HepG2 (cell line): Measurements from ENCODE around the gene OPRL1. TPM values are rescaled to one million over a fixed set of nuclear protein-coding genes. Genes with fewer than 3 reads are reported as not detected.

ENCODE experiments used
- ATAC-seq: fragments of 200-7000 bp; cut with Tn5 transposase; 3 replicates; pipeline ENCODE4 v1.9.1; 2020; ENCODE audit warnings: mild to moderate bottlenecking, moderate library complexity
- BruUV-seq: library from RNA; stranded (reverse); fragments of 400-500 nt; replicated peaks from 2 replicates; lab custom pipeline; 2021; lab: Mats Ljungman, UMichigan
- CTCF ChIA-PET: fragments of 300-600 bp; formaldehyde crosslinking; extraction: SDS; loops from one replicate; lab custom pipeline; 2021; ENCODE audit warnings: low total read pairs, inconsistent platforms, low intra/inter-chr PET ratio; lab: Yijun Ruan, JAX
- POLR2A ChIA-PET: fragments of 350-600 bp; sonication (Branson Sonifier 250); formaldehyde crosslinking; loops from one replicate; lab custom pipeline; 2020; ENCODE audit warnings: antibody characterized with exemption, inconsistent platforms; lab: Yijun Ruan, JAX
- DNase-seq: peaks from one replicate; pipeline ENCODE4 v3.0.0-alpha.2; 2015; ENCODE audit warnings: low spot score
- FAIRE-seq: peaks from 3 replicates; lab custom pipeline; 2011; peaks lifted over from hg19 to GRCh38; lab: Jason Lieb, UNC
- H2AFZ ChIP-seq: one replicate; pipeline ENCODE4 v1.6.1; 2011; ENCODE audit warnings: low read length, inconsistent platforms
- H3K27ac ChIP-seq: fragments of 300-600 bp; 3 replicates; pipeline ENCODE4 v1.8.0; 2011; ENCODE audit warnings: mixed run types, mild to moderate bottlenecking, mixed read lengths, low read length, inconsistent platforms; ENCODE audit not compliant: insufficient read depth; ENCODE audit errors: extremely low read length
- H3K27me3 ChIP-seq, 2 experiments: fragments of 200-600 bp in 1 of 2; 2 replicates in 1 of 2; 3 replicates in 1 of 2; pipeline versions ENCODE4 v1.6.0 to v1.8.0; 2011; ENCODE audit warnings: low read length in 2 of 2, mild to moderate bottlenecking in 2 of 2, moderate library complexity in 2 of 2, inconsistent platforms in 1 of 2; ENCODE audit not compliant: insufficient read depth in 2 of 2, control insufficient read depth in 1 of 2
- H3K36me3 ChIP-seq, 2 experiments: fragments of 200-600 bp in 1 of 2; replicated peaks in 1 of 2; 2 replicates in 1 of 2; 3 replicates in 1 of 2; pipeline versions ENCODE4 v1.5.1 to v1.8.0; 2011; ENCODE audit warnings: low read length in 2 of 2, inconsistent platforms in 1 of 2; ENCODE audit not compliant: insufficient read depth in 2 of 2, control insufficient read depth in 1 of 2
- H3K4me1 ChIP-seq: 2 replicates; pipeline ENCODE4 v1.5.1; 2012; ENCODE audit warnings: low read length, inconsistent platforms; ENCODE audit not compliant: insufficient read depth
- H3K4me2 ChIP-seq: 2 replicates; pipeline ENCODE4 v1.6.0; 2011; ENCODE audit warnings: low read depth, low read length, inconsistent platforms
- H3K4me3 ChIP-seq, 3 experiments: fragments of 200-600 bp in 1 of 3; sonication (generic), shearing (Covaris generic) in 1 of 3; replicated peaks in 1 of 3; 2 replicates each; pipeline ENCODE4 v1.5.1; 2011 to 2016; ENCODE audit warnings: low read length in 3 of 3, inconsistent platforms in 2 of 3, low read depth in 2 of 3, mild to moderate bottlenecking in 2 of 3, control low read depth in 1 of 3, mixed read lengths in 1 of 3; ENCODE audit not compliant: insufficient read depth in 1 of 3
- H3K79me2 ChIP-seq: one replicate; pipeline ENCODE4 v1.6.1; 2011; ENCODE audit warnings: low read length, inconsistent platforms; ENCODE audit not compliant: insufficient read depth
- H3K9ac ChIP-seq: 2 replicates; pipeline ENCODE4 v1.6.0; 2011; ENCODE audit warnings: mild to moderate bottlenecking, low read depth, low read length, inconsistent platforms; ENCODE audit not compliant: insufficient read depth
- H3K9me3 ChIP-seq: 2 replicates; pipeline ENCODE4 v1.5.1; 2012; ENCODE audit warnings: mild to moderate bottlenecking, low read length
- H4K20me1 ChIP-seq: 2 replicates; pipeline ENCODE4 v1.6.0; 2011; ENCODE audit warnings: inconsistent platforms, mild to moderate bottlenecking, low read length, moderate library complexity; ENCODE audit not compliant: insufficient read depth
- ATM ChIP-seq: fragments of 450-650 bp; IDR thresholded peaks from 2 replicates; pipeline ENCODE4 v1.7.1; 2017; ENCODE audit warnings: mild to moderate bottlenecking, borderline replicate concordance
- KMT2A ChIP-seq: sonication (generic); formaldehyde crosslinking; IDR thresholded peaks from 2 replicates; pipeline ENCODE4 v1.4.0; 2020; ENCODE audit warnings: missing genetic modification reagents
- ZBTB38 ChIP-seq: sonication (generic); formaldehyde crosslinking; IDR thresholded peaks from 2 replicates; pipeline ENCODE4 v1.5.1; 2020; ENCODE audit warnings: mild to moderate bottlenecking, missing genetic modification reagents
- ZNF256 ChIP-seq: sonication (generic); formaldehyde crosslinking; conservative IDR thresholded peaks from 2 replicates; pipeline ENCODE4 v1.4.0; 2020; ENCODE audit warnings: missing genetic modification reagents
- ZNF260 ChIP-seq: sonication (generic); formaldehyde crosslinking; IDR thresholded peaks from 2 replicates; pipeline ENCODE4 v1.4.0; 2020; ENCODE audit warnings: missing genetic modification reagents, low read depth, mild to moderate bottlenecking, borderline replicate concordance
- ZNF567 ChIP-seq: sonication (generic); formaldehyde crosslinking; IDR thresholded peaks from 2 replicates; pipeline ENCODE4 v1.8.1; 2023; ENCODE audit warnings: mild to moderate bottlenecking, missing genetic modification reagents, borderline replicate concordance
- WGBS: methylation state at CpG from one replicate; pipeline ENCODE4 v1.1.6; 2017; ENCODE audit warnings: low lambda C conversion rate; 5-methylcytosine and 5-hydroxymethylcytosine counted together
- in situ Hi-C: cut with HindIII; loops from 2 replicates; pipeline ENCODE4 v1.10.0; 2017; ENCODE audit warnings: low pct_unique_long_range_greater_than_20kb; ENCODE audit not compliant: extremely low pct_ligation_motif_present
- intact Hi-C: fragments of 100-400 bp; cut with micrococcal nuclease; formaldehyde crosslinking; loops from one replicate; pipeline ENCODE4 v1.10.0; 2022; ENCODE audit not compliant: unreplicated experiment
- polyA plus RNA-seq, 8 experiments: library from polyadenylated mRNA; depleted of rRNA in 3 of 8; stranded (reverse) in 7 of 8; unstranded in 1 of 8; fragments of >200 nt; fragmentation: Illumina TruSeq in 4 of 8; extraction: Trizol in 4 of 8; gene quantifications; 2 replicates each; pipeline versions ENCODE4 v1.2.1 to v1.2.3, GENCODE V29; 2011 to 2016; ENCODE audit warnings: low read depth in 4 of 8, missing spikeins in 1 of 8, mixed read lengths in 1 of 8; ENCODE audit not compliant: insufficient read depth in 1 of 8
- total RNA-seq, 5 experiments: library from RNA; depleted of rRNA; stranded (reverse); fragments of >200 nt; fragmentation: Illumina TruSeq; extraction: Trizol; gene quantifications; 2 replicates each; pipeline ENCODE4 v1.2.3, GENCODE V29; 2016; ENCODE audit warnings: low read depth in 1 of 5
- TF ChIP-seq, protein P1 (sequence below): sonication (generic); formaldehyde crosslinking; IDR thresholded peaks from 2 replicates; pipeline ENCODE4 v1.5.1; 2020; ENCODE audit warnings: mild to moderate bottlenecking, missing genetic modification reagents, moderate library complexity
- TF ChIP-seq, protein P2 (sequence below): sonication (generic); formaldehyde crosslinking; IDR thresholded peaks from 2 replicates; pipeline ENCODE4 v1.4.0; 2020; ENCODE audit warnings: missing genetic modification reagents
- TF ChIP-seq, protein P3 (sequence below), 2 experiments: sonication (generic) in 1 of 2; formaldehyde crosslinking in 1 of 2; IDR thresholded peaks; 2 replicates each; pipeline versions ENCODE4 v1.6.1 to v1.9.0; 2014 to 2022; ENCODE audit warnings: antibody characterized with exemption in 1 of 2, borderline replicate concordance in 1 of 2, inconsistent platforms in 1 of 2, low read depth in 1 of 2, missing genetic modification reagents in 1 of 2
- TF ChIP-seq, protein P4 (sequence below): sonication (generic); formaldehyde crosslinking; IDR thresholded peaks from 2 replicates; pipeline ENCODE4 v1.8.0; 2022; ENCODE audit warnings: mild to moderate bottlenecking, missing genetic modification reagents, borderline replicate concordance

The OPRL1 gene
- total and polyA plus RNA-seq, 2 of the 13 experiments (the other 11 are each of a cell fraction or from before 2014, with no cell fraction given), result 0.35 to 0.71 TPM

DNA sequence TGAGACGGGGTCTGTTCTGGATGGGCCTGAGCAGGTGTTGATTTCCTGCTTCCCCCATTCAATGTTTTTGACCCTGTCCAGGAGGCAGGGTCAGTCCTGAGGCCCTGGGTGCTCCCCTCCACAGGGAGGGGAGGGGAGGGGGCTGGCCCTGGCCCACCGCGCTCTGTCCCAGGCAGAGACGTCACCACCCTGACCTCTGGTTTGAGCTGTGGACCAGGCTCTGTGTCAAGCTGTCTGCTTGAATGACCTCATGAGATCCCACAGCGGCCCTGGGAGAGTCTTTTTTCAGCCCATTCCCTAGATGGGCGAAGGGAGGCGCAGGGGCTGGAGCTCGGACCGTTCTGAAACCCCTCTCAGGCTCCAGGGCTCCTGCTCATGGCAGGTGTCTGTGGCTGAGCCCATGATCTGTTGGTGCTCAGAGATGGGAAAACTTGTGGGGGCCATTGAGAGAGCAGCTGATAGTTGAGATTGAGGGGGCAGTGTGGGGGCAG, 13.2 kb downstream of the OPRL1 start:
- Histone ChIP-seq H2AFZ (no peak overlapping the region), H3K36me3 (no peaks in the 10 kb centered on the region), H3K4me3 (no peak overlapping the region), H3K27me3 (peaks cover 24 to 40% of the 10 kb centered on the region in 2 experiments), H4K20me1 (no peaks in the 10 kb centered on the region), H3K9ac (no peak overlapping the region), H3K4me1 (peaks cover 11% of the 10 kb centered on the region), H3K9me3 (no peaks in the 10 kb centered on the region), H3K79me2 (no peaks in the 10 kb centered on the region), H3K27ac (no peak overlapping the region), H3K4me2 (0 out of 2 replicates have a peak overlapping the region, but pooled peaks have one; percentile 1)
- WGBS, result 6% methylated on average over 9 of the region's 9 CpGs
- FAIRE-seq (peak; percentile 73), ATAC-seq (peak; percentile 82), DNase-seq (peak; percentile 64)
- BruUV-seq, result no TSS peak
- CTCF ChIA-PET, result no interaction called here
- POLR2A ChIA-PET, result interaction anchor here (1.0 to 1.1 kb wide), 2 partner anchors 9 to 31 kb away, joined by 3 read pairs; partner anchors contain the start of gene TCEA2
- in situ Hi-C loops (no loop called here), intact Hi-C loops (no loop called here)
- TF ChIP-seq, protein P1, sequence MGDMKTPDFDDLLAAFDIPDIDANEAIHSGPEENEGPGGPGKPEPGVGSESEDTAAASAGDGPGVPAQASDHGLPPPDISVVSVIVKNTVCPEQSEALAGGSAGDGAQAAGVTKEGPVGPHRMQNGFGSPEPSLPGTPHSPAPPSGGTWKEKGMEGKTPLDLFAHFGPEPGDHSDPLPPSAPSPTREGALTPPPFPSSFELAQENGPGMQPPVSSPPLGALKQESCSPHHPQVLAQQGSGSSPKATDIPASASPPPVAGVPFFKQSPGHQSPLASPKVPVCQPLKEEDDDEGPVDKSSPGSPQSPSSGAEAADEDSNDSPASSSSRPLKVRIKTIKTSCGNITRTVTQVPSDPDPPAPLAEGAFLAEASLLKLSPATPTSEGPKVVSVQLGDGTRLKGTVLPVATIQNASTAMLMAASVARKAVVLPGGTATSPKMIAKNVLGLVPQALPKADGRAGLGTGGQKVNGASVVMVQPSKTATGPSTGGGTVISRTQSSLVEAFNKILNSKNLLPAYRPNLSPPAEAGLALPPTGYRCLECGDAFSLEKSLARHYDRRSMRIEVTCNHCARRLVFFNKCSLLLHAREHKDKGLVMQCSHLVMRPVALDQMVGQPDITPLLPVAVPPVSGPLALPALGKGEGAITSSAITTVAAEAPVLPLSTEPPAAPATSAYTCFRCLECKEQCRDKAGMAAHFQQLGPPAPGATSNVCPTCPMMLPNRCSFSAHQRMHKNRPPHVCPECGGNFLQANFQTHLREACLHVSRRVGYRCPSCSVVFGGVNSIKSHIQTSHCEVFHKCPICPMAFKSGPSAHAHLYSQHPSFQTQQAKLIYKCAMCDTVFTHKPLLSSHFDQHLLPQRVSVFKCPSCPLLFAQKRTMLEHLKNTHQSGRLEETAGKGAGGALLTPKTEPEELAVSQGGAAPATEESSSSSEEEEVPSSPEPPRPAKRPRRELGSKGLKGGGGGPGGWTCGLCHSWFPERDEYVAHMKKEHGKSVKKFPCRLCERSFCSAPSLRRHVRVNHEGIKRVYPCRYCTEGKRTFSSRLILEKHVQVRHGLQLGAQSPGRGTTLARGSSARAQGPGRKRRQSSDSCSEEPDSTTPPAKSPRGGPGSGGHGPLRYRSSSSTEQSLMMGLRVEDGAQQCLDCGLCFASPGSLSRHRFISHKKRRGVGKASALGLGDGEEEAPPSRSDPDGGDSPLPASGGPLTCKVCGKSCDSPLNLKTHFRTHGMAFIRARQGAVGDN, result peak; percentile 36
- no peak for TF ChIP-seq ZNF260 (CRISPR knock-in tag)
- no peak for TF ChIP-seq ATM
- TF ChIP-seq, protein P2, sequence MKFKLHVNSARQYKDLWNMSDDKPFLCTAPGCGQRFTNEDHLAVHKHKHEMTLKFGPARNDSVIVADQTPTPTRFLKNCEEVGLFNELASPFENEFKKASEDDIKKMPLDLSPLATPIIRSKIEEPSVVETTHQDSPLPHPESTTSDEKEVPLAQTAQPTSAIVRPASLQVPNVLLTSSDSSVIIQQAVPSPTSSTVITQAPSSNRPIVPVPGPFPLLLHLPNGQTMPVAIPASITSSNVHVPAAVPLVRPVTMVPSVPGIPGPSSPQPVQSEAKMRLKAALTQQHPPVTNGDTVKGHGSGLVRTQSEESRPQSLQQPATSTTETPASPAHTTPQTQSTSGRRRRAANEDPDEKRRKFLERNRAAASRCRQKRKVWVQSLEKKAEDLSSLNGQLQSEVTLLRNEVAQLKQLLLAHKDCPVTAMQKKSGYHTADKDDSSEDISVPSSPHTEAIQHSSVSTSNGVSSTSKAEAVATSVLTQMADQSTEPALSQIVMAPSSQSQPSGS, result 0 out of 2 replicates have a peak, but pooled peaks have one; percentile 26
- TF ChIP-seq ZNF256 (CRISPR knock-in tag), result no peak
- TF ChIP-seq KMT2A (CRISPR knock-in tag), result no peak; the same call in 1 of the 2 replicates
- TF ChIP-seq, protein P3, sequence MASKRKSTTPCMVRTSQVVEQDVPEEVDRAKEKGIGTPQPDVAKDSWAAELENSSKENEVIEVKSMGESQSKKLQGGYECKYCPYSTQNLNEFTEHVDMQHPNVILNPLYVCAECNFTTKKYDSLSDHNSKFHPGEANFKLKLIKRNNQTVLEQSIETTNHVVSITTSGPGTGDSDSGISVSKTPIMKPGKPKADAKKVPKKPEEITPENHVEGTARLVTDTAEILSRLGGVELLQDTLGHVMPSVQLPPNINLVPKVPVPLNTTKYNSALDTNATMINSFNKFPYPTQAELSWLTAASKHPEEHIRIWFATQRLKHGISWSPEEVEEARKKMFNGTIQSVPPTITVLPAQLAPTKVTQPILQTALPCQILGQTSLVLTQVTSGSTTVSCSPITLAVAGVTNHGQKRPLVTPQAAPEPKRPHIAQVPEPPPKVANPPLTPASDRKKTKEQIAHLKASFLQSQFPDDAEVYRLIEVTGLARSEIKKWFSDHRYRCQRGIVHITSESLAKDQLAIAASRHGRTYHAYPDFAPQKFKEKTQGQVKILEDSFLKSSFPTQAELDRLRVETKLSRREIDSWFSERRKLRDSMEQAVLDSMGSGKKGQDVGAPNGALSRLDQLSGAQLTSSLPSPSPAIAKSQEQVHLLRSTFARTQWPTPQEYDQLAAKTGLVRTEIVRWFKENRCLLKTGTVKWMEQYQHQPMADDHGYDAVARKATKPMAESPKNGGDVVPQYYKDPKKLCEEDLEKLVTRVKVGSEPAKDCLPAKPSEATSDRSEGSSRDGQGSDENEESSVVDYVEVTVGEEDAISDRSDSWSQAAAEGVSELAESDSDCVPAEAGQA (IDR thresholded peaks at IDR 0.05; ENCODE audit: low read depth), result no peak
- TF ChIP-seq, protein P3 (CRISPR knock-in tag; IDR thresholded peaks at IDR 0.05; ENCODE audit: borderline replicate concordance), result 0 out of 2 replicates have a peak, but pooled peaks have one; percentile 34
- TF ChIP-seq ZNF567 (CRISPR knock-in tag), result no peak
- TF ChIP-seq, protein P4, sequence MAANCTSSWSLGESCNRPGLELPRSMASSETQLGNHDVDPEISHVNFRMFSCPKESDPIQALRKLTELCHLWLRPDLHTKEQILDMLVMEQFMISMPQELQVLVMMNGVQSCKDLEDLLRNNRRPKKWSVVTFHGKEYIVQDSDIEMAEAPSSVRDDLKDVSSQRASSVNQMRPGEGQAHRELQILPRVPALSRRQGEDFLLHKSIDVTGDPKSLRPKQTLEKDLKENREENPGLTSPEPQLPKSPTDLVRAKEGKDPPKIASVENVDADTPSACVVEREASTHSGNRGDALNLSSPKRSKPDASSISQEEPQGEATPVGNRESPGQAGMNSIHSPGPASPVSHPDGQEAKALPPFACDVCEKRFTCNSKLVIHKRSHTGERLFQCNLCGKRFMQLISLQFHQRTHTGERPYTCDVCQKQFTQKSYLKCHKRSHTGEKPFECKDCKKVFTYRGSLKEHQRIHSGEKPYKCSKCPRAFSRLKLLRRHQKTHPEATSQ (CRISPR knock-in tag), result no peak
- no peak for TF ChIP-seq ZBTB38 (CRISPR knock-in tag)
